ENCODE data around the gene KRTAP8-1. TPM values are rescaled to one million over a fixed set of nuclear protein-coding genes. Genes with fewer than 3 reads are reported as not detected.

KRTAP8-1 gene
- total RNA-seq (2022; extraction: Qiagen RNA extraction): not detected in 5 replicates

GRCh38 chr21:30813174-30813573 lies at the start of gene KRTAP8-1:
Gene KRTAP8-1 (minus strand): TSS chr21:30813274. CDS start chr21:30813220, 54 bp downstream.

GRCh38 chr21:30829659-30830058 lies 16.6 kb upstream of the KRTAP8-1 start, which contains the start of gene KRTAP7-1:
Gene KRTAP7-1 (minus strand): TSS chr21:30829759. CDS start chr21:30829698, 61 bp downstream.

Other genes with a start within 250 kb of the KRTAP8-1 start
- not detected in 5 replicates for gene KRTAP22-2, start 222.9 kb downstream of the KRTAP8-1 start, total RNA-seq (2022; extraction: Qiagen RNA extraction)
- gene KRTAP6-3, start 220.8 kb downstream of the KRTAP8-1 start, total RNA-seq (2022; extraction: Qiagen RNA extraction): not detected in 5 replicates
- gene KRTAP6-2, start 214.4 kb downstream of the KRTAP8-1 start, total RNA-seq (2022; extraction: Qiagen RNA extraction): not detected in 5 replicates
- gene KRTAP22-1, start 212.2 kb downstream of the KRTAP8-1 start, total RNA-seq (2022; extraction: Qiagen RNA extraction): not detected in 5 replicates
- gene KRTAP6-1, start 199.3 kb downstream of the KRTAP8-1 start, total RNA-seq (2022; extraction: Qiagen RNA extraction): not detected in 5 replicates
- gene KRTAP20-1, start 196.8 kb downstream of the KRTAP8-1 start, total RNA-seq (2022; extraction: Qiagen RNA extraction): not detected in 5 replicates
- gene KRTAP20-4, start 192.6 kb downstream of the KRTAP8-1 start, total RNA-seq (2022; extraction: Qiagen RNA extraction): not detected in 5 replicates
- not detected in 5 replicates for gene KRTAP20-2, start 178.1 kb downstream of the KRTAP8-1 start, total RNA-seq (2022; extraction: Qiagen RNA extraction)
- not detected in 5 replicates for gene KRTAP20-3, start 170.4 kb downstream of the KRTAP8-1 start, total RNA-seq (2022; extraction: Qiagen RNA extraction)
- gene KRTAP21-3, start 94.5 kb downstream of the KRTAP8-1 start, total RNA-seq (2022; extraction: Qiagen RNA extraction): not detected in 5 replicates
- not detected in 5 replicates for gene KRTAP21-2, start 66.0 kb downstream of the KRTAP8-1 start, total RNA-seq (2022; extraction: Qiagen RNA extraction)
- gene KRTAP21-1, start 57.8 kb downstream of the KRTAP8-1 start, total RNA-seq (2022; extraction: Qiagen RNA extraction): not detected in 5 replicates
- not detected in 5 replicates for gene KRTAP7-1, start 16.5 kb upstream of the KRTAP8-1 start, total RNA-seq (2022; extraction: Qiagen RNA extraction)
- gene KRTAP11-1, start 68.3 kb upstream of the KRTAP8-1 start, total RNA-seq (2022; extraction: Qiagen RNA extraction): 0.09 TPM in 1 of 5 replicates, not detected in the others
- not detected in 5 replicates for gene KRTAP19-8, start 225.2 kb upstream of the KRTAP8-1 start, total RNA-seq (2022; extraction: Qiagen RNA extraction)

All from A549 treated with dexamethasone at 1 μM for 4 hours (cell line).